NCI-H460 (cell line): ENCODE data around the gene FGF6. TPM values are rescaled to one million over a fixed set of nuclear protein-coding genes. Genes with fewer than 3 reads are reported as not detected.
"Not testable (repeated sequence)": the region's sequence is repeated elsewhere in the genome, so short reads cannot be mapped to it uniquely, and the experiment has no call there.

Experiments used
- DNase-seq: peaks from one replicate; pipeline ENCODE4 v3.0.0-alpha.2; 2016; ENCODE audit warnings: low read depth; ENCODE audit errors: extremely low read depth
- total RNA-seq: library from RNA; depleted of rRNA; stranded (reverse); fragments of >200 nt; shearing (Covaris generic); gene quantifications from 2 replicates; pipeline ENCODE4 v1.2.3, GENCODE V29; 2014

FGF6 gene
- total RNA-seq, 1 experiment from 2014 or later: not detected

DNA sequence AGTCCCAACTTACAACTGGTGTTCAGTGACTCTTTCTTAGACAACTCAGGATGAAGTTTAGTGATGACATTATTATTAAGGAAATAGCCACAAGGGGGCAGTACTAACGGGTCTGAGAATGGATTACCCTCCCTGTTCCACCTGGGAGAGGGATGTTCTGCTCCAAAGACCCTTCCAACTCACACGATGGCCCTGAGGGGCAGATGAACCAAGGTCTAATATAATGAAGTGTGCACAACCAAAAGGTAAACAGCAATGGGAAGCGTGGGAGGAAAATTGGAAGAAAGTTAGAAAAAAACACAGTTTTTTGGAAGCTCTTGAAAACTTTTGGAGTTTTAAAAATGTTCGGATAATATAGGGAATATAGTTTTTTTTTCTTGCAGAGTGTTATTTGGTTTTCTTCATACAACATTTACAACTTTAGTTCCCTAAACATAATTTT lies 24.0 kb downstream of the FGF6 start:
- peak; percentile 30 for DNase-seq

DNA sequence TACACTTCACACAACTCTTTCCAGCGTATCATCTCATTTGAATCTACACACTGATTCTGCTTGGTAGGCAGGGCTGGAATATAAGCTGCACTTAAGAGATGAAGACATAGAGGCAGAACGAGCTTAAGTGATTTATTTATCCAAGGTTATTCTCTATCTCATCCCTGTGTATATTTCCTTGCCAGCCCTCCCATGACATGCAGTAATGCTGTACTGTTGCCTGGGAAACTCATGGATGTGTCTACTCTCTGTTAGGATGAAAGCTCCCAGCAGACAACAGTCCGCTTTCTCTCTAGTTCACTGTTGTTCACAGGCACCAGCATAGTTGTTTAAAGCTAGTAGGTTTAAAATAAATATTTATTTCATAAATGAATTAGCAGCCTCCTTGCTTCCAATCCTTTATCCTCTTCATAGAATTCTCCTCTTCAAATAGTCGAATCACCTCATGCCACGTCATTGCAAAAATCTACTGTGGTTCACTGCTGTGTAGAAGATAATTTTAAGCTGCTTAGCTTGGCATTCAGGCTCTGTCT lies 25.4 kb downstream of the FGF6 start:
- DNase-seq: no peak

DNA sequence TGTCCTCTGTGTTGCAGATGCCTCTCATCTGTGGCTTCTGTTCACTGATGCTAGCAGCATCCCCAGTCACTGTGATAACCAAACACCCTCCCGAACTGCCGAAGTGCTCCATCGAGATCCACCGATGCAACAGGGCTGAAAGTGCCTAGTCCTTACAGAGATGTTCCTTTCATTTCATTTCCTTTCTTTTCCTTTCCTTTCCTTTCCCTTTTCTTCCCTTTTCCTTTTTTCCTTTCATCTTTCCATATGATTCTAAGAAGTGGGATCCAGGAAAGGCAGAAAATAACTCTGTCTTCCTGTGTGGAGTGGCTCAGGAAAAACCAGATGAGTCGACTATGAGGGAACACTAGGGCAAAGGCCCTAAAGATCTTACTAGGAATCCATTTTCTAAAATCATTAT lies 26.7 kb downstream of the FGF6 start:
- no peak for DNase-seq

DNA sequence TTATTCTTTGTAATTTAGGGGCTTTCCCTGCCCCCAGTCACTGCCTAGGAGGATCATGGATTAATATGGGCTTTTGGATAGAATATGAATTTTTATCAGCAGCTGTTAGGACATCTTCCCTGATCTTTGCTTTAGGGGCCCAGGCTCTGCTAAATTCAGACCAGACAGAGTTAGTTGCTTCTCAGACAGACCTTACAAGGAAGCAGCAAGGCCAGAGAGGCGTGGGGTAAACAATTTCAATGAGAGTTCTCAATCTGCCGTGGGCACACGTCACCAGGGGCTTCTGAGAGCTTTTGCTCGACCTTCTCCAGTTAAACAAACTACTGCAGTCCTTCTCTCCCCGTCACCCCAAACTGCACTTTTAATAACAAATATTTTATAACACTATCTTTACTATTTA lies 27.7 kb downstream of the FGF6 start:
- no peak for DNase-seq

DNA sequence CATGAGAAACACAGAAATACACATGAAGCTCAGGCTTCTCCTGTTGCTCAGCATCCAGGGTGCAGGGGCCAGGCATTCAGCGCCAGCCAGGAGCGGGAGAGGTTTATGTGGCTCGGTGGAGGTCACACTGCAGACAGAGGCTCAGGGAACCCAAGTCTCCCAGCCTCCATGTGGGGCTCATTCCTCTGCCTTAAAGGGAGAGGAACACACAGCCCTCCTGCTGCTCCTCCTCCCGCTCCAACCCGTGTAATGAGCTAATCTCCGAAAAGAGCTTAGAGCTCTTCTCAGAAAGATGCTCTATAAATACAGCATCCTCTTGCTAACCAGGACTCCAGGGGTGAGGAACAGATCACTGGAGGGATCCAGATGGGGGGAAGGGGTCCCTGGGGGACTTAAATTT lies 28.2 kb downstream of the FGF6 start:
- DNase-seq: no peak

DNA sequence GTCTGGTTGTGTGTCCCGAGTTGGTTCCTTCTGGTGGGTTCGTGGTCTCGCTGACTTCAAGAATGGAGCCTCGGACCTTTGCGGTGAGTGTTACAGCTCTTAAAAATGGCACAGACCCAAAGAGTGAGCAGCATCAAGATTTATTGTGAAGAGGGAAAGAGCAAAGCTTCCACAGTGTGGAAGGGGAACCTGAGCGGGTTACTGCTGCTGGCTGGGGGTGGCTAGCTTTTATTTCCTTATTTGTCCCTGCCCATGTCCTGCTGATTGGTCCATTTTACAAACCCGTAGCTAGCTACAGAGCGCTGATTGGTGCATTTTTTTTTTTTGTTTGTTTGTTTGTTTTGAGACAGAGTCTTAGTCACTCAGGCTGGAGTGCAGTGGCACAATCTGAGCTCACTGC lies 29.3 kb downstream of the FGF6 start:
- no peak for DNase-seq

DNA sequence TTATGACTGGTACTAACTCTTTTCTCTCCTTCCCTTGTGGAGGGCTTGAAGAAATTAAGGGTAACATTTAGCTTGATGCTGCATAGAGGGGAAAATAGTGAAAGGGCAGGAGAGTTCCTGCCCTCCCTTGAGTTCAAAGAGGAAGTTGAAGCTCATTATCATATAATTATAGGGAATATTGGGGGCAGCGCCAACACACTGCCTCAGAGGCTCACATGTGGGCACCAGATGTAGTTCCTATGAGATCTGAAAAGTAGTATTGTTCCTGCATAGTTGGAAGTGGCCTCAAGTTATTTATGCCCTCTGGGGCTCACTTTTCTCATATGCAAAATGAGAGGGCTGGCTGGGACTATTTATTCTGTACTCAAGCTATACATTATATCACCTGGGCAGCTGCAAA lies 33.1 kb downstream of the FGF6 start:
- DNase-seq: no peak

DNA sequence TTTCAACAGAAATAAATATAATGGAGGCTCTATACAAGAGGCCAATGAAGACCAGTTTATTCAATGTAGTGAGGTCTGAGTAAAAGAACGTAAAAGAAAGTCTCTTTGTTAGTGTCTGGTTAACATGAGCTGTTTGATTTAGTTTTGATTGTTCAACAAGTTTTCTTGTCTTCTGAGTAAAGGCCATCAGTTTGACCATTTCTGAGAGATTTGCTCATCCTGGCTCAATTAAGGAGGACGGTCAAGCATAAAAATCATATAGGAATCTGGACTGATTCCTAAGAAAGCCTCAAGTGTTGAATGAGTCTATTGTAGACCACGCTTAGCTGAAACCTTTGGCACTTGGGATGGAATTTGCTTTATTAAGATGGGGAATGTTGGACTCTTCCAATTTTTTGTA lies 33.6 kb downstream of the FGF6 start:
- no peak for DNase-seq

DNA sequence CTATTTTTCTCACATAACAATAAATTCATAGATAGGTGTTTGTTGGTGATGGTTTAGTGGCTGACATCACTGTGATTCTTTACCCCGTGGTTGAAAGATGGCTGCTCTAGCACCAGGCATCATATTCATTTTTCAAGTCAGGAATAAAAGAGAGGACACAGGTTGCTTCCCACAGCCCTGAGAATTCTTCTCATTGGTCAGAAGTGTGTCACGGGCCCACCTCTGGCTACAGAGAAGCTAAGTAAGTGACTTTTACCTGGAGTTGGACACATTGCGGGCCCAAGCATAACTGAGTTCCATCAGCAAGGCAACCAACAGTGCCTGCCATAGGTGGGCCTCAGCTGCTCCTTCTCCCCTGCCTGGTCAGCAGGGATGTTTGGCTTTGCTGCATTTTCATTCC lies 38.5 kb downstream of the FGF6 start:
- DNase-seq: no peak

DNA sequence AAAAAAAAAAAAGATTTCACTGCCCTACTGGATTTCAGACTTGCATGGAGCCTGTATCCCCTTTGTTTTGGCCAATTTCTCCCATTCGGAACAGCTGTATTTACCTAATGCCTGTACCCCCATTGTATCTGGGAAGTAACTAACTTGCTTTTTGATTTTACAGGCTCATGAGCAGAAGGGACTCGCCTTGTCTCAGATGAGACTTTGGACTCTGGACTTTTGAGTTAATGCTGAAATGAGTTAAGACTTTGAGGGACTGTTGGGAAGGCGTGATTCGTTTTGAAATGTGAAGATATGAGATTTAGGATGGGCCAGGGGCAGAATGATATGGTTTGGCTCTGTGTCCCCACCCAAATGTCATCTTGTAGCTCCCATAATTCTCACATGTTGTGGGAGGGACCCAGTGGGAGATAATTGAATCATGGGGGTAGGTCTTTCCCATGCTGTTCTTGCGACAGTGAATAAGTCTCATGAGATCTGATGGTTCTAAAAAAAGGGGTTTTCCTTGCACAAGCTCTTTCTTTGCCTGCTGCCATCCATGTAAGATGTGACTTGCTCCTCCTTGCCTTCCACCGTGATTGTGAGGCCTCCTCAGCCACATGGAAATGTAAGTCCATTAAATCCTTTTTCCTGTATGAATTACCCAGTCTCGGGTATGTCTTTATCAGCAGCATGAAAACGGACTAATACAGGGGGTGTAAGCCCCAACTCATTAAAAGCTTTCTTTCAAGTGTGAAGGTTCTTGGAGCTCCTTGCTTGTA lies 40.6 kb downstream of the FGF6 start:
- DNase-seq: not testable (repeated sequence)

DNA sequence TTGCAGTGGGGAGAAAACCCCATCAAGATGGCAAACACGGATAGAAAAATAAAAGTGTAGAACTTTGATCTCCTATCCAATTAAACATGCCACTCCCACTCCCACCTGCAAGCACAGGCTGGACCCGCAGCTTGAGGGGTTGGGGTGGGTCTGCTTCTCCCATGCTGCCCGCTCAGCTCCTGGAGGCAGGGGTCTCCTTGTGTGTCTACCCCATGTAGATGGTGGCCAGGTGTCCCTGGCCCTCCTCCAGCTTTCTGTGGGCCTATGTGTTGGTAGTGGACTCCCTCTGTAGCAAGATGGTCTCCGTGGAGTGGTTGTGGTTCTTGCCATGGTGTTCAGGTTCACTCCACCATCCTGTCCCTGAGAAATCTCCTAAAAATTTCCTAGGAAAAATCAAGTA lies 42.6 kb downstream of the FGF6 start:
- DNase-seq: no peak

DNA sequence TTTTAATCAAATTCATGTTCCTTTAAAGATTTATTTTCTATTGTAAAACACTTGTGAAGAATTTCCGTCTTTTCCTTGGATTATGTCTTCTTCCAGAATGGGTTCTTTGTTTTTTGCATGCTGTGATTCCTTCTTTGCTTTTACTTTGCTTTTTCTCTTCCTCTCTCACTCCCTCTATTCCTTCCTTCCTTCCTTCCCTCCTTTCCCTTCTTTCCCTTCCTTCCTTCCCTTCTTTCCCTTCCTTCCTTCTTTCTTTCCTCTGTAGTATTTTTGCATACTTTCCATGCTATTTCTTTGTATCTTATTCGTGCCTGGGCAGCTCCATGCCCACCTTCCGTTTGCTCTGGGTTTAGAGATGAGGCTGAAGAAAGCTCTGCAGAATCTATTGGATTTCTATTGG lies 44.5 kb downstream of the FGF6 start:
- DNase-seq: no peak

DNA sequence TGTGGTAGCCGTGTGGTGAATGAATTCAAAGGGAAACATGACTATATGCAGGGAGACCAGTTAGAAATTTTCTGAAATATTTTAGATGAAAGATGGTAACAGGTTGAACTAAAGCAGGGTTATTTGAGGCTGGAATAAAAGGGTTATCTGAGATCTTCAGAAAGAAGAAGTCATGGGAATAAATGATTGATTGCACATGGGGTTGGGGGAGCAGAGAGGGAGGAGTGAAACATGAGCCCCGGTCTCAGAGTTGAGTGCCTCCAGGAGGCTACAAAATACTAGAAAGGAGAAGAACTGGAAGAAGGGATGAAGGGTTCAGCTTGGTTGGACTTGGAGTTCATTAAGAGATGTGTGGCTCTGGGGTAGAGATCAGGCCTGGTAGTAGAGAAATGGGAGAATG lies 49.8 kb downstream of the FGF6 start:
- DNase-seq: no peak

DNA sequence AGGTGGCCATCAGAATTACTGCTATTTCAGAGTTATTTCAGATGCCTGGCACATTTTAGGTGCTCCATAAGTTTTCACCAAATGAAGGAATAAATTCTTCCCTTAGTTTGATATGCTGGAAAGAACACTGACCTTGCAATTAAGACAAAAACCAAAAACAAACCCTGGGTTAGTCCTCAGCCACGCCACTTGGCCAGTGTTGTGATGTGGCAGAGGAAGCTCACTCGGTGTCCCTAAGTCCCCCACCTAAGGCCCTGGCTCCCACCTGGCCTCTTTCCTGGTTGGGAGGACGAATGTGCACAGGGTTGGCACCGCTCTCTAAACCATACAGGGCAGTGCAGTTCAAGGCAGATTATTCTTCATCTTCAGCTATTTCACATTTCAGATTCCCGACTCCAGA lies 52.4 kb downstream of the FGF6 start:
- no peak for DNase-seq

DNA sequence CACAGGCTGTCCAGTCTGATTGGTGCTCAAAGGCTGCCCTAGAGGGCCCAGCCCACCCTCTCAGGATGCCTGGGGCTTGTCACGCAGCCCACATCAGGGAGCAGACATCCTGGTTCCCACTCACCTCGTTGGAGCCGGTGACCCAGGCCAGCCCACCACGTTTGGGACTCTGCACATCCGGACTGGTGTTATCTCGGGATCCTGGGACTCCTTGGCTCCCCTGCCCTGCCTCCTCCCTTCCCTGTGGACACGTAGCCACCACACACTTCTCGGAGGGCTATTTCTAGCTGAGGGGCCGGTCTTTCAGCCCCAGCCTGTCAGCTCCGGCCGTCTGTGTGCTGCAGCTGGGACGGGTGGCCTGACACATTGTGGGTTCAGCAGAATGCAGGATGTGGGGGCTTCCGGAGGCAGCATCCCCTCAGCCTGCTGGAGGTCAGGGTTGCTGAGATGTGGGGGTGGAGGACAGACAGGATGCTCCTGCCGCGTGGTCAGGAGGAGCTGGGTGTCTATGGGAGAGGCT lies 53.3 kb downstream of the FGF6 start:
- DNase-seq: no peak

DNA sequence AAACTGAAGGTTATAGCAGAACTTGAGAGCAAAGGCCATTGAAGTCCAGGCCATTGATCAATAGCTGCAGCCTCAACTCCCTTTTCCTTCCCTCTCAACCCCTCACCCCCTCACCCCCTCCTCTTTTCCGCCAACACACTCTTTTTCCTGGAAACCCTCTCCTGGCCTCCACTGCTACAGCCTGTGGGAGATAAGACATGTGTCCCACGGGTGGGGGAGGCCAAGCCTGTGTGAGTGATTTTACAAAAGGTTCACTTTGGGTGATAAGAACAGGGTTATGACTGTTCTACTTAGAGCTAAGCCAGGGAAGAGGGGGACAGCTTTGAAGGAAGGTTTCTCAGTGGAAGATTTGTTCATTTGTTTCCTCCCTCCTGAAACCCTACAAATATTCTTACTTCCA lies 57.0 kb downstream of the FGF6 start:
- no peak for DNase-seq

DNA sequence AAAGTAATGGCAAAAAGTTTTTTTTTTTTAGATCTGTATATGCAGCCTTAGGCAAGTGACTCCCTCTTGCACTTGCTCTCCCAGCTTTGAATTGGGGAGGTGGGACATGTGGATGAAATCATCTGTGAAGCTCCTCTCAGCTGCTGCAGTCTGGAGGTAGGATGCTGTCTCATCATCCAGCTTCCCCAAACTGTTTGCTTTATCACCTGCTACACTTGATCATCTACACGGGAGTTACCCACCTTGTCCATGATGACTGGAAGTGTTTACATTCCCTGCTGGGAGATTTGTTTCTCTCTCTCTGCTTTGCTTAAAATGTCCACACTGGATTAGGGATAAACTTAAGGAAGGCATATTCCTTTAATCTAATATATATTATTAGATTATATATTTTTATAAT lies 57.6 kb downstream of the FGF6 start:
- DNase-seq: no peak

DNA sequence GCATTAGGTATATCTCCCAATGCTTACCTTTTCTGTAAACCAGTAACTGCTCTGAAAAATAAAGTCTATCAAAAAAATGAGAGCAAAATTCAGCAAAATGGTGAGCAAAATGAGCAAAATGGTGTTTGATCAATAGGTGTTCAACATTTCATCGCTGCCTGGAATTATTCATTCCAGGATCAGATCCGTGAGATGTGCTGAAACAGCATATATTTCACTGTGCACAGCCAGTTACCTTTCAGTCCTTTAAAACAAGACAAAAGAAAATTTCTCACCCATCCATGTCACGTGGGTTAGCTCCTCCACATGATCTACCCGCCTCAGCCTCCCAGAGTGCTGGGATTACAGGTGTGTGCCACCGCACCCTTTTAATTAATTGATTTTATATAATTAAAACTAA lies 58.0 kb downstream of the FGF6 start:
- DNase-seq: no peak

DNA sequence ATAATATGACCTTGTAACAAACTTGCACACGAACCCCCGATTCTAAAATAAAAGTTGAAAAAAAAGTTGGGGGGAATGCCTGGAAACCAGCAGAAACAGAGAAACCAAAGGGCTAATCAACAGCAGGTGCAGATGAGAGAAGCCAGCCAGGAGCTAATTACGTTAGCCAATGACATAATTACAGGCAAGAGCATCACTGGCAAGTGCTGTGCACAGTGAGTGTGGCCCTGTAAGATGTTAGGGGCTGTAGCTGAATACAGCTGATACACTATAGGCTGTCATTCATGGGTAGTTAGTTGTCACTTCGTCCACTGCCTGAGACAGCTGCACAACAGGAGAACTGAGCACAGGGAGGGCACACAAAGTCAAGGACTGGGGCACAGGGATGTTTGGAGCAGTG lies 58.8 kb downstream of the FGF6 start:
- DNase-seq: no peak
